CD4-positive, alpha-beta T cell (primary cell): Measurements from ENCODE around the gene FRMD8. TPM values are rescaled to one million over a fixed set of nuclear protein-coding genes. Genes with fewer than 3 reads are reported as not detected.

ENCODE experiments used
- ATAC-seq: fragments of 200-7000 bp; cut with Tn5 transposase; one replicate; pipeline ENCODE4 v1.10.0; 2022; ENCODE audit warnings: mild to moderate bottlenecking; ENCODE audit not compliant: poor library complexity
- CTCF ChIA-PET: fragments of 350-600 bp; sonication (Branson Sonifier 250); formaldehyde crosslinking; loops from one replicate; lab custom pipeline; 2021; ENCODE audit warnings: antibody characterized with exemption, inconsistent platforms; lab: Charles Lee
- POLR2A ChIA-PET: fragments of 350-600 bp; sonication (Branson Sonifier 250); formaldehyde crosslinking; loops from one replicate; lab custom pipeline; 2021; ENCODE audit warnings: antibody characterized with exemption, inconsistent platforms; lab: Charles Lee
- DNase-seq, 14 experiments: peaks; one replicate each; pipeline ENCODE4 v3.0.0-alpha.2; 2013 to 2020; ENCODE audit warnings: mixed read lengths in 2 of 14
- H3K27ac ChIP-seq, 2 donors: one replicate each; pipeline versions ENCODE4 v1.5.1 to v1.7.0; 2013; ENCODE audit warnings: low read length in 2 of 2, low read depth in 1 of 2, mild to moderate bottlenecking in 1 of 2
- H3K27me3 ChIP-seq, 2 experiments: 1 replicate in 1 of 2; 2 replicates in 1 of 2; pipeline versions ENCODE4 v1.6.1 to v1.7.0; 2013; ENCODE audit warnings: low read length in 2 of 2, control low read depth in 1 of 2, mild to moderate bottlenecking in 1 of 2, moderate library complexity in 1 of 2; ENCODE audit not compliant: insufficient read depth in 2 of 2, control insufficient read depth in 1 of 2
- H3K36me3 ChIP-seq: one replicate; pipeline ENCODE4 v1.6.1; 2013; ENCODE audit warnings: low read length, control low read depth; ENCODE audit not compliant: insufficient read depth
- H3K4me1 ChIP-seq: one replicate; pipeline ENCODE4 v1.6.1; 2013; ENCODE audit warnings: low read length, control low read depth; ENCODE audit not compliant: insufficient read depth
- H3K4me3 ChIP-seq: one replicate; pipeline ENCODE4 v1.5.1; 2013; ENCODE audit warnings: mild to moderate bottlenecking, low read length, moderate library complexity
- H3K9me3 ChIP-seq, 2 experiments: 1 replicate in 1 of 2; 2 replicates in 1 of 2; pipeline versions ENCODE4 v1.6.1 to v1.7.0; 2013; ENCODE audit warnings: low read length in 2 of 2, mild to moderate bottlenecking in 2 of 2, control low read depth in 1 of 2, moderate library complexity in 1 of 2; ENCODE audit not compliant: control insufficient read depth in 1 of 2, insufficient read depth in 1 of 2
- H3K27ac Mint-ChIP-seq: one replicate; pipeline ENCODE4 v1.8.0; 2020; ENCODE audit warnings: mixed read lengths
- H3K27me3 Mint-ChIP-seq: one replicate; pipeline ENCODE4 v1.8.0; 2021; ENCODE audit warnings: mixed read lengths
- H3K36me3 Mint-ChIP-seq: one replicate; pipeline ENCODE4 v1.8.0; 2021; ENCODE audit warnings: low read depth, mixed read lengths
- H3K4me1 Mint-ChIP-seq: one replicate; pipeline ENCODE4 v1.8.0; 2021; ENCODE audit warnings: low read depth, mixed read lengths
- H3K4me3 Mint-ChIP-seq: one replicate; pipeline ENCODE4 v1.8.0; 2020; ENCODE audit warnings: mild to moderate bottlenecking, mixed read lengths
- H3K9me3 Mint-ChIP-seq: one replicate; pipeline ENCODE4 v1.8.0; 2020; ENCODE audit warnings: mixed read lengths
- CTCF ChIP-seq: fragments of 200-600 bp; IDR thresholded peaks from one replicate; pipeline ENCODE4 v1.8.0; 2022; ENCODE audit warnings: antibody characterized with exemption, mild to moderate bottlenecking
- intact Hi-C, 2 experiments: fragments of 100-400 bp; cut with DNase I in 1 of 2; cut with micrococcal nuclease in 1 of 2; formaldehyde crosslinking; loops; one replicate each; pipeline versions ENCODE4 v1.15.1 to v1.9.0; 2023 to 2025; cut with DNase I, micrococcal nuclease
- total RNA-seq, 174 experiments: library from RNA in 2 of 174; stranded (reverse) in 2 of 174; gene quantifications; one replicate each; pipeline ENCODE4 v1.2.3 and lab custom pipeline; 2021 to 2026

Gene FRMD8
- total RNA-seq, 2 experiments from 2014 or later = 19.4 to 25.3 TPM

GRCh38 chr11:65400307-65401072 lies 14.1 kb downstream of the FRMD8 start:
- H3K4me3 ChIP-seq = no peak overlapping the region
- H3K4me1 Mint-ChIP-seq = peaks cover 5% of the 10 kb centered on the region
- CTCF ChIA-PET = interaction anchor here (1.3 kb wide), 1 partner anchor 18 kb away, joined by 3 read pairs; the partner anchor contains the start of gene SLC25A45
- no peak for TF ChIP-seq CTCF
- no peak for ATAC-seq
- POLR2A ChIA-PET = no interaction called here
- peaks cover 9% of the 10 kb centered on the region for H3K4me1 ChIP-seq
- peaks cover 56% of the 10 kb centered on the region for H3K36me3 Mint-ChIP-seq
- H3K4me3 Mint-ChIP-seq = no peak overlapping the region
- no peaks in the 10 kb centered on the region for H3K9me3 Mint-ChIP-seq
- H3K27me3 ChIP-seq = no peaks in the 10 kb centered on the region
- peaks cover 64% of the 10 kb centered on the region for H3K36me3 ChIP-seq
- DNase-seq = no peak
- no peak overlapping the region for H3K27ac ChIP-seq
- intact Hi-C loops = no loop called here
- H3K27me3 Mint-ChIP-seq = no peaks in the 10 kb centered on the region
- no peaks in the 10 kb centered on the region for H3K9me3 ChIP-seq
- H3K27ac Mint-ChIP-seq = no peak overlapping the region

GRCh38 chr11:65401073-65401802 lies 14.8 kb downstream of the FRMD8 start:
- no peaks in the 10 kb centered on the region for H3K9me3 ChIP-seq
- H3K4me1 ChIP-seq = peaks cover 9% of the 10 kb centered on the region
- H3K4me1 Mint-ChIP-seq = peaks cover 5% of the 10 kb centered on the region
- peaks cover 50% of the 10 kb centered on the region for H3K36me3 Mint-ChIP-seq
- H3K4me3 ChIP-seq = no peak overlapping the region
- ATAC-seq (no peak), DNase-seq (no peak)
- peaks cover 62% of the 10 kb centered on the region for H3K36me3 ChIP-seq
- H3K27ac Mint-ChIP-seq = no peak overlapping the region
- H3K27me3 Mint-ChIP-seq = no peaks in the 10 kb centered on the region
- TF ChIP-seq CTCF = no peak
- H3K27me3 ChIP-seq = no peaks in the 10 kb centered on the region
- intact Hi-C loops = no loop called here
- POLR2A ChIA-PET = interaction anchor here (0.6 to 1.7 kb wide), 2 partner anchors 23 to 33 kb away, joined by 3 to 4 read pairs; no protein-coding TSS in a partner anchor
- no peak overlapping the region for H3K4me3 Mint-ChIP-seq
- H3K9me3 Mint-ChIP-seq = no peaks in the 10 kb centered on the region
- CTCF ChIA-PET = interaction anchor here (0.7 to 1.5 kb wide), 3 partner anchors 19 to 109 kb away, joined by 3 to 4 read pairs (median 3); partner anchors contain the start of gene SLC25A45
- H3K27ac ChIP-seq = no peak overlapping the region

GRCh38 chr11:65401803-65402248 lies 15.4 kb downstream of the FRMD8 start:
- no peak for TF ChIP-seq CTCF
- H3K4me1 ChIP-seq = peaks cover 9% of the 10 kb centered on the region
- CTCF ChIA-PET = interaction anchor here (0.7 to 1.5 kb wide), 3 partner anchors 20 to 109 kb away, joined by 3 to 4 read pairs (median 3); partner anchors contain the start of gene SLC25A45
- Mint-ChIP-seq H3K27ac (no peak overlapping the region), H3K4me1 (peaks cover 5% of the 10 kb centered on the region), H3K27me3 (no peaks in the 10 kb centered on the region), H3K36me3 (peaks cover 50% of the 10 kb centered on the region), H3K9me3 (no peaks in the 10 kb centered on the region), H3K4me3 (no peak overlapping the region)
- ATAC-seq (no peak), DNase-seq (no peak)
- intact Hi-C loops = no loop called here
- no peak overlapping the region for H3K4me3 ChIP-seq
- H3K27ac ChIP-seq = no peak overlapping the region
- peaks cover 61% of the 10 kb centered on the region for H3K36me3 ChIP-seq
- no peaks in the 10 kb centered on the region for H3K27me3 ChIP-seq
- POLR2A ChIA-PET = interaction anchor here (0.6 to 1.7 kb wide), 3 partner anchors 17 to 32 kb away, joined by 3 to 4 read pairs (median 3); no protein-coding TSS in a partner anchor
- H3K9me3 ChIP-seq = no peaks in the 10 kb centered on the region
